ENCODE data around the gene CLEC4F.
A peak's percentile ranks its signal among the peaks of the same experiment; 100 is the strongest.

Gene CLEC4F

GRCh38 chr2:70779911-70780545 lies 40.4 kb downstream of the CLEC4F start:
- DNase-seq = no peak

DNA sequence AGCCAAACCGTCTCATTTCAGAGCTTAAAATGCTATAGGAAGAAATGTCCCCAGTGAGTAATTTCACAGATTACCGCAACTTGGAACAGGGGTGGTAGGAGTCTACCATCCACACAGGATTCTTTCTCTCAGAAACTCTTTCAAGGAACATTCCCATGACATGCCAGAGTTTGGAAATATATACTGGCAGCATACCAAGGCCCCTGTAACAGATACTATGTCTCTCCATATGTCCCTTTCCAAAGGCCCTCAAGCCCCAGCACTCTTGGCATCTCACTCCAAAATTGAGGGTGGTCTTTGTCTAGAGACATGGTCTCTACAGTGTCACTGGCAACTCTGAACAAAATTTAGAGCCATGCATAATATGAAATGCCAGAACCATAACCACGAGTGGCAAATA lies 40.9 kb downstream of the CLEC4F start:
- no peak for DNase-seq

- DNase-seq = no peak
Measured at GRCh38 chr2:70778676-70779075, 41.7 kb downstream of the CLEC4F start.

- no peak for DNase-seq
Measured at GRCh38 chr2:70777450-70777849, 42.9 kb downstream of the CLEC4F start.

DNA sequence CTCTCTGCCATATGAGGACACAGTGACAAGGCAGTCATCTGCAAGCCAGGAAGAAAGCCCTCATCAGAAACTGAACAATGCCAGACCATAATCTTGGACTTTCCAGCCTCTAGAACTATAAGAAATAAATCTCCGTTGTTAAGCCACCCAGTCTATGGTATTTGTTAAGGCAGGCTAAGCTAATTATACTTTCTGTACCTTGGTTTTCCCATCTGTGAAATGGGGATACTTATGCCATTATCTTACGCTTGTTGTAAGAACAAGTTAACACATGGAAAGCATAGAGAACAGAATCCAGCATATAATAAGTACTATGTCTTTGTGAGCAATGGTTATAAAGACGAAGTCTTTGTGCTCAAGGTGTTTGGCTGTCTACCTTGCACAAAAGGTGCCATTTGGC lies 44.1 kb downstream of the CLEC4F start:
- DNase-seq = no peak

DNA sequence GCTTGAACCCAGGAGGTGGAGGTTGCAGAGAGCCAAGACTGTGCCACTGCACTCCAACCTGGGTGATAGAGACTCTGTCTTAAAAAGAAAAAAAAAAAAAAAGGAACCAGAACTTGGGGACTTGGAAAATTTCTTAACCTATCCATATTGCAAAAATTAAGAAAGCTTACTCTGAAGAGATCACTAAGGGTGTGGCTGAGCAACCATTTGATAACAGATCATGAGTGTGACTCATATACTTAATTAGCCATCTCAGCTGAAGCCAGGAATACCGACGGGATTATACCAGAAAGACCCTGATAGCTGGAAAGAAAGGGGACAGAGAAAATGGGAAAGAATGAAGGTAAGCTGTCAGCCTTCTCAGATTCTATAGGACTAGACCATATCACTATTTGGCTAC lies 45.3 kb downstream of the CLEC4F start:
- DNase-seq = no peak

GRCh38 chr2:70772486-70773155 lies 47.8 kb downstream of the CLEC4F start:
- DNase-seq = no peak

DNA sequence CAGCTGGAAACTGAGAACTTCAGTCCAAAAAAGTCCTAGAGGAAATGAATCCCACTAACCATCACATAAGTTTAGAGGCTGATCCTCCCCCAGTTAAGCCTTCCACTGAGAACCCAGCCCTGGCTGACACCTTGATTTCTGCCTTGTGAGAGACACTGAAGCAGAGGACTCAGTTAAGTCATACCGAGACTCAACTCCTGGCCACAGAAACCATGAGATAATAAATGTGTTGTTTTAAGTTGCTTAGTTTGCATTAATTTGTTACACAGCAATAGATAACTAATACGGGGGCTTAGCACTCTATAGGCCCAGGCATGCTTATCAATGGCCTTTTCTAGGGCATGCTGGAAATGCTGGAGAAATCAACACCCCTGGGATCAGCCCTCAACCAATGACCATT lies 49.0 kb downstream of the CLEC4F start:
- DNase-seq = no peak

DNA sequence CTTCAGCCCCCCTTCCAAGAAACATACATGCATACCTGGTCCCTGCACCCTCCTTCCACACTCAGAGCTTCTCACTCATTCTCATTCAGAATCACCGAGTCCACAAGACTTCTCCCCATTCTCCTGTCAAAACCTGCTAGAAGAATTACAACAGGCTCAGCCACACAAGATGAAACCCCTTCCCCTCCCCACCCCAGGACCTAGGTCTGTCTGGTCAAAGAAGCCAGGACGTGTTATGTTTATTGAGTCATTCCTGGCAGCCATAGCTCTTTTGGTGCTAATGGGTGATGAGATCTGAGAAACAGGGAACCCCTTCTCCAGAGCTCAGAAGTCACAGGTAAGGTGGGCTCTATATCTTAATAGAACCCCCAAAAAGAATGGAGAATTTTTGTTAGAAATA lies 50.9 kb downstream of the CLEC4F start:
- no peak for DNase-seq

DNA sequence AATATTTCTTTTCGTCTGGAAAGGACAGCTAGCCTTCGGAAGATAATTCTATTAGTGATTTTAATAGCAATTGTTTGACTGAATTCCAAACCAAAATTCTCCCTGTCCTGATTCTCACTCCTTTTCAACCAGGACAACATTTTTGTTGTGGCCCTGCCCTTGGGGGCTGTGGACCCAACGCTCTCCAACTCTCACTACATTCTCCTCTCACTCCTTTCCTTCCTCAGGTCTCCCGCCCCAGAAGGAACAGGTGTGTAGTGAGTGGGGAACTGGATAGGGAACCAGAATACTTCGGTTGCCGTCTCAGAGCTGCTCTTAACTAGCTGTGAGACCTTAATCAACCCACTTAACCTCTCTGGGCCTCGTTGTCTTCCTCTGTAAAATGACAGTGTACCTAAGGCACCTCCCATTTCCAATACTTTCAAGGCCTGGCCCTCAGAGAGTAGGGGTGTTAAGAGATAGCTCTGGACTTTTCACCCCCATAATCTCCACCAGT lies 51.8 kb downstream of the CLEC4F start:
- DNase-seq = no peak

DNA sequence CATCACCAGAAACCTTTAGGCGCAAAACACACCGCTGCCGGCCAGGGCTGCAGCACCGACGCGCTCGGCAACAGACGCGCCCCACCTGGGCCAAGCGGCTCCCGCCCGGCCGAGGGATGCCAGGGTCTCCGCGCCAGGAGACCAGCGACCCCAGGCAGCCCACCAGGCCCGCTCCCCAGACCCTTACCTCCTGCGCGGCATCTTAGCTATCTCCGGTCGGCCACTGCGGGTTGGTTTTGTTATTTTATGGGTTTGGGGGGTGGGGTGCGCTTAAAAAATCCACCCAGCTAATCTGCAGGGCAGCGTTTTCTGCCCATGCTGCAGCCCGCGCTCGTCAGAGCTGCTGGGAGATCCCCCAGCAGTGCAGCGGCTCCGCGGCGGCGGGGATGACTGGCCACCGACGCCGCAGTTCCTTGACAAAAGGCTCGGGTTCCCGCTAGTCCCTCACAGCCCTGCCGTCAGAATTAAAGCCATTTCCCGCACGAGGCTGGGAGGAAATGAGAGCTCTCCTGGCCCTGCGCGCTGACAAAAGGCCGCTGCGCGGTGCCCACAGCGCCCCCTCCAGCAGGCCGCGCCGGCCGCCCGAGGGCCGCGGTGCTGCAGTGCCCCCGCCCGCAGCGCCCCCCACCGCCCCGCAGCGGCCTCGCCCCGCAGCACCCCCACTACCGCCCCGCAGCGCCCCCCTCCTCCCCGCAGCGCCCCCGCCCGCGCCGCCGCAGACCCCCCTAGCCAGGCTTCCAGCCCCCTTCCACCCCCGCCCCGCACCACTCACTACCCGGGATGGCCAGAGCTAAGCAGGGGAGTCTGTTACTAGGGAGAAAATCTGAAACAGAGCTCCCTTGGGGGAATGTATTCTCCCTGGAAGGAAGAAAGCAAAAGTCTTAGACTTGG lies 52.5 kb downstream of the CLEC4F start, which contains the start of gene ADD2:
Gene ADD2 (minus strand): TSS at position 502 of the 891 bp plus-strand sequence. CDS start 61,792 bp downstream, outside the sequence.
- peak; percentile 69 for DNase-seq

DNA sequence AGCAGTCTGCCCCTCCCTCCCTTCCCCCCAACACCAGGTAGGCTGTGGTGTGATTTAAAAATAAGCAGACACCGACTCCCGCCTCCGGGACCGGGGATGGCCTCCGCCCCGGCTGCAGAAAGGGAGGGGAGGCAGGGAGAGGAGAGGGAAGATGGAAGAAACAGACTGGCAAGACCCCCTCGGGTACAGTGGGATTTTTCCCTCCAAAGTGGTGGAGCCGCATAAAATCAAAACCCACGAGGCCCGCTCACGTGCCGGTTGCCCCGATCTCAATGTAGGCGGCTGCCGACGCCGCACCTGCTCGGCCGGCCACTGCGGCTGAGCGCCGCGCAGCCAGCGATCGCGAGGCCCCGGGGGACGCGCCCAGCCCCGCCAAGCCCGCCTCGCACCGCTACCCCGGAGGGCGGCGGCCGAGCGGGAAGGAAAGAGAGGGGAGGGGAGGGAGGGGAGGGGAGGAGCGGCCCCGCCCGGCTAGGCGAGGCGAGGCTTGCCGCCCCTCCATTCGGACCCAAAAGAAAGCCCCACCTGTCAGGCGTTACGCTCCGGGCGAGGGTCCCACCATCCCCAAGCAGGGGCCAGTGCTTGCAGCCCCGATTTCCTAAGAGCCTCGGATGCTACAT lies 53.2 kb downstream of the CLEC4F start:
- DNase-seq = peak; percentile 33

DNA sequence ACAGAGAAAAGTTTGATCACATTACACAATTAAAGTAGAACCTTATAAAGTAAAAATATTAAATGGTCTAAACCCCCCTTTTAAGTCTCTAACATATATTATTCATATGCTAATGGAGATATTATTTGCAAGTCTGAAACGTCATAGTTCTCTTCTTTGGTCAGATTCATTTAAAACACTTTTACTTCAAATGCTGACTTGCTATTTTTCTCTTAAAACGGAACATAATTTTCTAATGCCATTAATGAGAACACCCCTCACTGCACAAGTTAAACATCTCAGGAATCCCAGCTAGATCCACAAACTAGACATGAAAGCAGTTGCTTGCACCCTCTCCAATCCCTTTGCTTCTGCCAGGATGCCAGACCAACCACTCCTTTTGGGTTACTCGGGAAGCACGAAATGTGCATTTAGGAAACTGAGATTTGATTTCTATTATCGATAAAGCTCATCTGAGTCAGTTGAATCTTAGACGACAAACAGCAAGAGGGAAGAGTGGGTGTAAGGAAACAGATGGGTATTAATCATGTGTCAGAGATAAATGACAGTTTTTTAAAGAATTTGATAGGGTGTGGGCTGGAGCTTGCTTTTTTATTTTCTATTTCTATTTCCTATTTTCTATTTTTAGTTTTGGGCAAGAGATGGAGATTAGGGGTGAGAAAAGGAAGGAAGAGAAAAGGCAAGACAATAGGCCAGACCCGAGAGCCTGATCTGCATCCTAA lies 53.9 kb downstream of the CLEC4F start:
- DNase-seq = no peak

- no peak for DNase-seq
Measured at GRCh38 chr2:70765507-70765906, 54.9 kb downstream of the CLEC4F start.

GRCh38 chr2:70759446-70759845 lies 61.0 kb downstream of the CLEC4F start:
- no peak for DNase-seq

All from stimulated activated CD8-positive, alpha-beta memory T cell treated with anti-CD3 and anti-CD28 coated beads, Interleukin-4, amount 100 ng/mL, for 48 hours (primary cell).